Coronary artery (tissue), 2 donors: ENCODE data around the gene THAP4.

Experiments used
- DNase-seq: peaks from one replicate; pipeline ENCODE4 v3.0.0-alpha.2; 2017; ENCODE audit warnings: low spot score
- H3K27ac ChIP-seq, 2 donors: fragments of 200-600 bp; sonication (generic); one replicate each; pipeline ENCODE4 v1.5.1; 2016 to 2019
- H3K4me3 ChIP-seq: fragments of 200-600 bp; sonication (generic); 2 replicates; pipeline ENCODE4 v1.5.1; 2016; ENCODE audit warnings: mild to moderate bottlenecking, moderate library complexity
- CTCF ChIP-seq: fragments of 200-600 bp; sonication (generic); IDR thresholded peaks from one replicate; pipeline ENCODE4 v1.5.1; 2019; ENCODE audit warnings: antibody characterized with exemption

The THAP4 gene

GRCh38 chr2:241637018-241637794 lies at the start of gene THAP4, which contains the start of gene ATG4B:
Gene THAP4 (minus strand): TSS chr2:241637158. CDS start chr2:241637017, 141 bp downstream.
Gene ATG4B (plus strand): TSS chr2:241637693. CDS start chr2:241637715, 22 bp downstream.
- DNase-seq = peak; percentile 87
- Histone ChIP-seq H3K4me3 (peak within 1 kb of the TSS; percentile 99), H3K27ac (peak within 1 kb of the TSS; percentile 97 to 99)
- no peak for TF ChIP-seq CTCF

DNA sequence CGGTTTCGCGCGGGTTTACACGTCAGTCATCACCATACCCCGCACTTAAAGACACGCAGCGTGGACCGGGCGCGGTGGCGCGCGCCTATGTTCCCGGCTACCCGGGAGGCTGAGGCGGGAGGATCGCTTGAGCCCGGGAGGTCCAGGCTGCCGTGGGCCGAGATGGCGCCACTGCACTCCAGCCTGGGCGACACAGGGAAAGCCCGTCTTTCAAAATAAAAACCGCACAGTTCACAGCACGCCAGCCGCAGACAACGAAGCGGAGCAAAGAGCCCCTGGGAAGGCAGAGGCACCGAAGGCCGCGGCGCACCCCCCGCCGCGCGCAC lies 49.3 kb upstream of the THAP4 start:
- peak overlapping the region; percentile 84 for H3K4me3 ChIP-seq
- TF ChIP-seq CTCF = no peak
- DNase-seq = no peak
- H3K27ac ChIP-seq = peak overlapping the region; percentile 44 to 59

DNA sequence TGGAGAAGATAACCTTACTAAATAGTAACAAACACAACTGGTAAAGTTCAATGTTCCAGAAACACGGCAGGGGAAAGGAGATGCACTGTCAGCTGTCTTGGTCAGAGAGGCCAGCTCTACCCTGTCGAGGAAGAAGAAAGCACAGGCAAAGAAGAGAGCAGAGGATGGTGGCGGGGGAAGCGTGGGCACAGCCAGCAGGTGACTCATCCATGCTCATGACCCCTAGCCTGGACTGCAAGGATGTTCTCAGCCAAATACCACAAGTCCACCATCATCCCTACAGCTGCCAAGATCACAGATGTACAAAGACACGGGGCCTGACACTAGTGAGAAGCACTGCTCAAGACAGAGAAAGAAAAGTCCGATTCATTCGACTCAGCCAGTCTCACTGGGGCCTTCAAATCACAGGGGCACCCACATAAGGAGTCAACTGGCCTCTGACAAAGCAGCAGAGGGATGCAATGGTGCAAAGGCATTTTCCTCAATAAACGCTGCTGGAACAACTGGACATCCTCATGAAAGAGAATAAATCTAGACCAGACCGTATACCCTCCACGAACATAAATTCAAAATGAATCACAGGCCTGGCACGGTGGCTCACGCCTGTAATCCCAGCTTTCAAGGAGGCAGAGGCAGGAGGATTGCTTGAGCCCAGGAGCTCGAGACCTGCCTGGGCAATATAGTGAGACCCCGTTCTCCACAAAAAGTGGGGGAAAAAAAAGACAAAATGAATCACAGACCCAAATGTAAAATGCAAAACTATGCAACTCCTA lies 44.1 kb upstream of the THAP4 start:
- Histone ChIP-seq H3K27ac (no peak overlapping the region), H3K4me3 (no peak overlapping the region)
- TF ChIP-seq CTCF = no peak
- no peak for DNase-seq

GRCh38 chr2:241680044-241680443 lies 43.1 kb upstream of the THAP4 start:
- TF ChIP-seq CTCF = no peak
- DNase-seq = no peak
- Histone ChIP-seq H3K27ac (no peak overlapping the region), H3K4me3 (no peak overlapping the region)

GRCh38 chr2:241678784-241679540 lies 42.0 kb upstream of the THAP4 start:
- H3K4me3 ChIP-seq = no peak overlapping the region
- DNase-seq = no peak
- no peak overlapping the region for H3K27ac ChIP-seq
- TF ChIP-seq CTCF = no peak

- H3K4me3 ChIP-seq = no peak overlapping the region
- TF ChIP-seq CTCF = no peak
- DNase-seq = no peak
- no peak overlapping the region for H3K27ac ChIP-seq
Observed at GRCh38 chr2:241678307-241678706, 41.3 kb upstream of the THAP4 start.
